H9 (cell line): ENCODE measurements around the gene AJAP1. TPM values are rescaled to one million over a fixed set of nuclear protein-coding genes. Genes with fewer than 3 reads are reported as not detected.

Experiments
- DNase-seq: peaks from one replicate; pipeline ENCODE4 v3.0.0-alpha.2; 2017
- H2AFZ ChIP-seq: one replicate; pipeline ENCODE4 v1.6.1; 2013; ENCODE audit warnings: mild to moderate bottlenecking, low read length, control low read depth, moderate library complexity
- H2AK5ac ChIP-seq: 2 replicates; pipeline ENCODE4 v1.6.1; 2013; ENCODE audit warnings: low read length, control low read depth, mixed read lengths; ENCODE audit not compliant: insufficient read length
- H2BK120ac ChIP-seq: one replicate; pipeline ENCODE4 v1.6.1; 2013; ENCODE audit warnings: low read depth, mild to moderate bottlenecking, low read length, control low read depth, inconsistent platforms; ENCODE audit not compliant: poor library complexity, severe bottlenecking
- H2BK12ac ChIP-seq: 2 replicates; pipeline ENCODE4 v1.6.1; 2013; ENCODE audit warnings: low read length, control low read depth, mixed read lengths, low read depth; ENCODE audit not compliant: insufficient read length
- H2BK15ac ChIP-seq: 2 replicates; pipeline ENCODE4 v1.6.1; 2013; ENCODE audit warnings: low read depth, low read length, control low read depth
- H2BK20ac ChIP-seq: one replicate; pipeline ENCODE4 v1.6.1; 2013; ENCODE audit warnings: low read depth, mild to moderate bottlenecking, low read length, control low read depth, inconsistent platforms; ENCODE audit not compliant: poor library complexity, severe bottlenecking
- H2BK5ac ChIP-seq: 2 replicates; pipeline ENCODE4 v1.6.1; 2013; ENCODE audit warnings: low read length, control low read depth, mixed read lengths; ENCODE audit not compliant: insufficient read length
- H3K14ac ChIP-seq: 2 replicates; pipeline ENCODE4 v1.6.1; 2013; ENCODE audit warnings: low read length, control low read depth; ENCODE audit not compliant: insufficient read depth
- H3K18ac ChIP-seq: 2 replicates; pipeline ENCODE4 v1.6.1; 2013; ENCODE audit warnings: low read depth, mild to moderate bottlenecking, mixed read lengths, low read length, control low read depth; ENCODE audit not compliant: insufficient read length
- H3K23ac ChIP-seq: 2 replicates; pipeline ENCODE4 v1.6.1; 2013; ENCODE audit warnings: low read length, control low read depth, mixed read lengths, low read depth; ENCODE audit not compliant: insufficient read length
- H3K23me2 ChIP-seq: 2 replicates; pipeline ENCODE4 v1.6.1; 2013; ENCODE audit warnings: low read depth, mild to moderate bottlenecking, mixed read lengths, low read length, control low read depth; ENCODE audit not compliant: insufficient read length, poor library complexity, severe bottlenecking
- H3K27ac ChIP-seq: 2 replicates; pipeline ENCODE4 v1.5.1; 2013; ENCODE audit warnings: low read length, control low read depth, mixed read lengths, low read depth; ENCODE audit not compliant: insufficient read length
- H3K27me3 ChIP-seq: 2 replicates; pipeline ENCODE4 v1.6.1; 2013; ENCODE audit warnings: low read length, control low read depth, inconsistent platforms; ENCODE audit not compliant: insufficient read depth
- H3K4ac ChIP-seq: 2 replicates; pipeline ENCODE4 v1.6.1; 2013; ENCODE audit warnings: low read depth, mild to moderate bottlenecking, control low read depth, inconsistent platforms, low read length, moderate library complexity
- H3K4me1 ChIP-seq: 2 replicates; pipeline ENCODE4 v1.6.1; 2013; ENCODE audit warnings: low read length, control low read depth, inconsistent platforms; ENCODE audit not compliant: insufficient read depth
- H3K4me2 ChIP-seq: 2 replicates; pipeline ENCODE4 v1.6.1; 2013; ENCODE audit warnings: low read length, control low read depth, mixed read lengths; ENCODE audit not compliant: insufficient read length, insufficient read depth
- H3K56ac ChIP-seq: 2 replicates; pipeline ENCODE4 v1.6.1; 2013; ENCODE audit warnings: low read depth, mild to moderate bottlenecking, mixed read lengths, low read length, control low read depth; ENCODE audit not compliant: insufficient read length
- H3K79me1 ChIP-seq: 2 replicates; pipeline ENCODE4 v1.6.1; 2013; ENCODE audit warnings: low read depth, mild to moderate bottlenecking, moderate library complexity, low read length, control low read depth, inconsistent platforms; ENCODE audit not compliant: insufficient read depth, poor library complexity, severe bottlenecking
- H3K79me2 ChIP-seq: 2 replicates; pipeline ENCODE4 v1.6.1; 2013; ENCODE audit warnings: low read length, control low read depth, inconsistent platforms; ENCODE audit not compliant: insufficient read depth
- H3K9ac ChIP-seq: 2 replicates; pipeline ENCODE4 v1.6.1; 2013; ENCODE audit warnings: low read length, control low read depth, mixed read lengths; ENCODE audit not compliant: insufficient read length; ENCODE audit errors: extremely low read depth
- H3K9me3 ChIP-seq: one replicate; pipeline ENCODE4 v1.6.1; 2013; ENCODE audit warnings: low read depth, low read length, inconsistent platforms; ENCODE audit not compliant: control insufficient read depth
- H3T11ph ChIP-seq: one replicate; pipeline ENCODE4 v1.6.1; 2013; ENCODE audit warnings: mild to moderate bottlenecking, low read length, control low read depth, inconsistent platforms
- H4K20me1 ChIP-seq: one replicate; pipeline ENCODE4 v1.6.1; 2013; ENCODE audit not compliant: control insufficient read depth, insufficient read length, insufficient read depth
- H4K5ac ChIP-seq: 2 replicates; pipeline ENCODE4 v1.6.1; 2013; ENCODE audit warnings: low read depth, mild to moderate bottlenecking, mixed read lengths, low read length, control low read depth; ENCODE audit not compliant: insufficient read length
- H4K8ac ChIP-seq: replicated peaks from 2 replicates; pipeline ENCODE4 v1.6.1; 2013; ENCODE audit warnings: low read length, control low read depth, mixed read lengths, low read depth; ENCODE audit not compliant: insufficient read length
- H4K91ac ChIP-seq: 2 replicates; pipeline ENCODE4 v1.6.1; 2013; ENCODE audit warnings: low read depth, mild to moderate bottlenecking, moderate library complexity, mixed read lengths, low read length, control low read depth; ENCODE audit not compliant: insufficient read length
- H3K27ac Mint-ChIP-seq, 3 experiments: 2 replicates in 2 of 3; 3 replicates in 1 of 3; pipeline ENCODE4 v1.8.0; 2020 to 2021; ENCODE audit warnings: mixed read lengths in 3 of 3, mild to moderate bottlenecking in 1 of 3, moderate library complexity in 1 of 3
- H3K27me3 Mint-ChIP-seq: 2 replicates; pipeline ENCODE4 v1.8.0; 2021; ENCODE audit warnings: low read depth, mild to moderate bottlenecking, moderate library complexity, mixed read lengths
- H3K36me3 Mint-ChIP-seq, 3 experiments: 2 replicates in 2 of 3; 3 replicates in 1 of 3; pipeline ENCODE4 v1.8.0; 2020 to 2021; ENCODE audit warnings: low read depth in 3 of 3, mixed read lengths in 3 of 3; ENCODE audit not compliant: insufficient read depth in 1 of 3
- H3K4me1 Mint-ChIP-seq, 2 experiments: 2 replicates each; pipeline ENCODE4 v1.8.0; 2020; ENCODE audit warnings: mixed read lengths in 2 of 2
- H3K4me3 Mint-ChIP-seq, 2 experiments: 2 replicates in 1 of 2; 3 replicates in 1 of 2; pipeline ENCODE4 v1.8.0; 2020 to 2021; ENCODE audit warnings: mild to moderate bottlenecking in 2 of 2, mixed read lengths in 2 of 2, moderate library complexity in 1 of 2
- H3K9me3 Mint-ChIP-seq, 2 experiments: 2 replicates in 1 of 2; 3 replicates in 1 of 2; pipeline ENCODE4 v1.8.0; 2020; ENCODE audit warnings: mild to moderate bottlenecking in 2 of 2, mixed read lengths in 2 of 2, moderate library complexity in 1 of 2
- WGBS: extraction: QIAGEN DNeasy Blood & Tissue Kit; methylation state at CpG from one replicate; pipeline ENCODE4 v1.1.7; 2013; ENCODE audit warnings: missing lambda C conversion rate, low lambda C conversion rate, mixed read lengths; ENCODE audit not compliant: insufficient read length; ENCODE audit errors: extremely low coverage; 5-methylcytosine and 5-hydroxymethylcytosine counted together
- total RNA-seq: library from RNA; stranded (reverse); gene quantifications from 2 replicates; pipeline ENCODE4 v1.2.1, GENCODE V29; 2021
- TF ChIP-seq, protein P1 (sequence below): fragments of 200-600 bp; sonication (generic); conservative IDR thresholded peaks from 3 replicates; pipeline ENCODE4 v1.8.0; 2021; ENCODE audit warnings: antibody characterized with exemption, mild to moderate bottlenecking

Gene AJAP1
- total RNA-seq, 1 experiment from 2014 or later, result 8.6 TPM

DNA sequence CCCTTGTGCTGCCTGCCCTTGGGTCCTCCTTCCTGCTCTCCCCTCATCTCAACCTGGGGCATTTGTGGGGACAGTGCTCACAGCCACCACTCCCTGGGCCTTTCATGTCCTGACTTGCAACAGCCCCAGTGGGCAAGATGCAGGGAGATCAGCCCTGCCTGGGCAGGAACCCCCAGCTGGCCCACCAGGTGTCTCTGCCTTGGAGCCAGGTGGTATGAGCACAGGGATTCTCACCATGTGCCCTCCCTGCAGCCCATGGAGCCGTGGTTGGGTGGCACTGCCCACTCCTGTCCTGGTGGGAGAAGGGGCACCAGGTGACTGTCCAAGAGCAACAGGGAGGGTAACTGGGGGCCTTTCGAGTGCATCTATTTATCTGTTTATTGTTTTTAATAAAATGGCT, 100.4 kb downstream of the AJAP1 start:
- H2BK120ac ChIP-seq, result no peak overlapping the region
- H2BK15ac ChIP-seq, result no peak overlapping the region
- peaks cover 65% of the 10 kb centered on the region for H3K27me3 Mint-ChIP-seq
- H3K9me3 ChIP-seq, result no peaks in the 10 kb centered on the region
- H3K4ac ChIP-seq, result no peak overlapping the region
- TF ChIP-seq, protein P1, sequence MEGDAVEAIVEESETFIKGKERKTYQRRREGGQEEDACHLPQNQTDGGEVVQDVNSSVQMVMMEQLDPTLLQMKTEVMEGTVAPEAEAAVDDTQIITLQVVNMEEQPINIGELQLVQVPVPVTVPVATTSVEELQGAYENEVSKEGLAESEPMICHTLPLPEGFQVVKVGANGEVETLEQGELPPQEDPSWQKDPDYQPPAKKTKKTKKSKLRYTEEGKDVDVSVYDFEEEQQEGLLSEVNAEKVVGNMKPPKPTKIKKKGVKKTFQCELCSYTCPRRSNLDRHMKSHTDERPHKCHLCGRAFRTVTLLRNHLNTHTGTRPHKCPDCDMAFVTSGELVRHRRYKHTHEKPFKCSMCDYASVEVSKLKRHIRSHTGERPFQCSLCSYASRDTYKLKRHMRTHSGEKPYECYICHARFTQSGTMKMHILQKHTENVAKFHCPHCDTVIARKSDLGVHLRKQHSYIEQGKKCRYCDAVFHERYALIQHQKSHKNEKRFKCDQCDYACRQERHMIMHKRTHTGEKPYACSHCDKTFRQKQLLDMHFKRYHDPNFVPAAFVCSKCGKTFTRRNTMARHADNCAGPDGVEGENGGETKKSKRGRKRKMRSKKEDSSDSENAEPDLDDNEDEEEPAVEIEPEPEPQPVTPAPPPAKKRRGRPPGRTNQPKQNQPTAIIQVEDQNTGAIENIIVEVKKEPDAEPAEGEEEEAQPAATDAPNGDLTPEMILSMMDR, result no peak
- no peak overlapping the region; the same call in 1 of the 2 replicates for H3K14ac ChIP-seq
- H3K4me2 ChIP-seq, result no peak overlapping the region
- H4K8ac ChIP-seq, result no peak overlapping the region
- H4K91ac ChIP-seq, result no peak overlapping the region
- H3K9ac ChIP-seq, result no peak overlapping the region
- WGBS, result no CpG with 5 or more reads among the region's 2 CpGs
- H4K20me1 ChIP-seq, result no peaks in the 10 kb centered on the region
- H3K79me2 ChIP-seq, result no peaks in the 10 kb centered on the region
- peaks cover 6% of the 10 kb centered on the region; the same call in 1 of the 2 replicates for H3K4me1 ChIP-seq
- peak overlapping the region in 1 of 3 experiments; percentile 94; a peak in 1 of 7 replicates for H3K27ac Mint-ChIP-seq
- H3K23ac ChIP-seq, result no peak overlapping the region
- H3K79me1 ChIP-seq, result no peaks in the 10 kb centered on the region
- no peak overlapping the region for H4K5ac ChIP-seq
- H3K56ac ChIP-seq, result no peak overlapping the region
- H3K23me2 ChIP-seq, result no peaks in the 10 kb centered on the region
- H2BK12ac ChIP-seq, result no peak overlapping the region
- peaks cover 19 to 23% of the 10 kb centered on the region in 2 experiments for H3K9me3 Mint-ChIP-seq
- H3K4me1 Mint-ChIP-seq, result peaks cover 38 to 58% of the 10 kb centered on the region in 2 experiments
- no peak overlapping the region for H3T11ph ChIP-seq
- no peak overlapping the region for H3K27ac ChIP-seq
- DNase-seq, result peak; percentile 43
- no peak overlapping the region for H2AFZ ChIP-seq
- H3K4me3 Mint-ChIP-seq, result no peak overlapping the region
- H2AK5ac ChIP-seq, result no peak overlapping the region
- H2BK5ac ChIP-seq, result no peak overlapping the region
- H3K18ac ChIP-seq, result no peak overlapping the region
- no peaks in the 10 kb centered on the region for H3K27me3 ChIP-seq
- H2BK20ac ChIP-seq, result no peak overlapping the region
- H3K36me3 Mint-ChIP-seq, result peaks cover 17 to 29% (median 27%) of the 10 kb centered on the region in 3 experiments
